Stomach (tissue), 4 donors: ENCODE data around the gene CD300LF.

Source experiments
- CTCF ChIP-seq, 7 experiments: fragments of 450-650 bp in 4 of 7; fragments of 200-600 bp in 3 of 7; sonication (generic) in 3 of 7; IDR thresholded peaks; one replicate each; pipeline ENCODE4 v1.5.1; 2016 to 2019; ENCODE audit warnings: antibody characterized with exemption in 7 of 7, control low read depth in 2 of 7, mild to moderate bottlenecking in 1 of 7
- POLR2A ChIP-seq, 4 donors: fragments of 450-650 bp; IDR thresholded peaks; one replicate each; pipeline ENCODE4 v1.6.1; 2016; ENCODE audit warnings: antibody characterized with exemption in 4 of 4, control low read depth in 2 of 4, mild to moderate bottlenecking in 1 of 4, moderate library complexity in 1 of 4

- TF ChIP-seq CTCF (IDR thresholded peaks at IDR 0.05) (no peak), POLR2A (IDR thresholded peaks at IDR 0.05) (no peak)
Observed at GRCh38 chr17:74759243-74759801, 46.6 kb upstream of the CD300LF start.
